Vagina (tissue), 2 donors: Measurements from ENCODE around the gene DSG3. TPM values are rescaled to one million over a fixed set of nuclear protein-coding genes. Genes with fewer than 3 reads are reported as not detected.
A peak's percentile ranks its signal among the peaks of the same experiment; 100 is the strongest.

ENCODE experiments used
- DNase-seq, 2 donors: peaks; one replicate each; pipeline ENCODE4 v3.0.0-alpha.2; 2017; ENCODE audit errors: extremely low spot score in 2 of 2
- H3K27ac ChIP-seq: fragments of 200-600 bp; sonication (generic); one replicate; pipeline ENCODE4 v1.5.1; 2019
- H3K27me3 ChIP-seq: fragments of 200-600 bp; sonication (generic); one replicate; pipeline ENCODE4 v1.5.1; 2019
- H3K36me3 ChIP-seq, 2 donors: fragments of 200-600 bp; sonication (generic); one replicate each; pipeline ENCODE4 v1.5.1; 2017 to 2019
- H3K4me1 ChIP-seq: fragments of 200-600 bp; sonication (generic); one replicate; pipeline ENCODE4 v1.5.1; 2019
- H3K4me3 ChIP-seq, 2 donors: fragments of 200-600 bp; sonication (generic); 1 replicate in 1 of 2; 2 replicates in 1 of 2; pipeline ENCODE4 v1.5.1; 2016 to 2019
- H3K9me3 ChIP-seq: fragments of 200-600 bp; sonication (generic); one replicate; pipeline ENCODE4 v1.5.1; 2019
- POLR2A ChIP-seq, 2 donors: fragments of 450-650 bp; IDR thresholded peaks; one replicate each; pipeline ENCODE4 v1.6.1; 2017; ENCODE audit warnings: antibody characterized with exemption in 2 of 2, mild to moderate bottlenecking in 2 of 2, moderate library complexity in 2 of 2
- POLR2AphosphoS5 ChIP-seq, 2 donors: sonication (generic); formaldehyde crosslinking; IDR thresholded peaks; one replicate each; pipeline ENCODE4 v1.9.0; 2017; ENCODE audit warnings: antibody characterized with exemption in 2 of 2, mild to moderate bottlenecking in 2 of 2, low read depth in 1 of 2; ENCODE audit not compliant: insufficient read depth in 1 of 2
- intact Hi-C: fragments of 100-400 bp; cut with DNase I; formaldehyde crosslinking; loops from one replicate; pipeline ENCODE4 v1.15.1; 2023
- total RNA-seq: library from RNA; depleted of rRNA; stranded (reverse); fragments of >200 nt; gene quantifications from one replicate; pipeline ENCODE4 v1.2.3, GENCODE V29; 2016
- TF ChIP-seq, protein P1 (sequence below), 3 experiments: fragments of 450-650 bp in 2 of 3; fragments of 200-600 bp in 1 of 3; sonication (generic) in 1 of 3; IDR thresholded peaks; one replicate each; pipeline ENCODE4 v1.5.1; 2017 to 2019; ENCODE audit warnings: antibody characterized with exemption in 3 of 3, mild to moderate bottlenecking in 2 of 3, moderate library complexity in 2 of 3

Gene DSG3
- total RNA-seq, 1 donor from 2014 or later = 192 TPM

DNA sequence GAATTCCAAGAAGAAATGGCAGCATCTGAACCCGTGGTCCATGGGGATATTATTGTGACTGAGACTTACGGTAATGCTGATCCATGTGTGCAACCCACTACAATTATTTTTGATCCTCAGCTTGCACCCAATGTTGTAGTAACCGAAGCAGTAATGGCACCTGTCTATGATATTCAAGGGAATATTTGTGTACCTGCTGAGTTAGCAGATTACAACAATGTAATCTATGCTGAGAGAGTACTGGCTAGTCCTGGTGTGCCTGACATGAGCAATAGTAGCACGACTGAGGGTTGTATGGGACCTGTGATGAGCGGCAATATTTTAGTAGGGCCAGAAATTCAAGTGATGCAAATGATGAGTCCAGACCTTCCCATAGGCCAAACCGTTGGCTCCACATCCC lies 34.4 kb upstream of the DSG3 start:
- Histone ChIP-seq H3K4me1 (no peaks in the 10 kb centered on the region), H3K36me3 (no peaks in the 10 kb centered on the region), H3K27ac (no peak overlapping the region), H3K4me3 (no peak overlapping the region), H3K27me3 (no peaks in the 10 kb centered on the region), H3K9me3 (no peaks in the 10 kb centered on the region)
- intact Hi-C loops = no loop called here
- DNase-seq = no peak
- TF ChIP-seq, protein P1, sequence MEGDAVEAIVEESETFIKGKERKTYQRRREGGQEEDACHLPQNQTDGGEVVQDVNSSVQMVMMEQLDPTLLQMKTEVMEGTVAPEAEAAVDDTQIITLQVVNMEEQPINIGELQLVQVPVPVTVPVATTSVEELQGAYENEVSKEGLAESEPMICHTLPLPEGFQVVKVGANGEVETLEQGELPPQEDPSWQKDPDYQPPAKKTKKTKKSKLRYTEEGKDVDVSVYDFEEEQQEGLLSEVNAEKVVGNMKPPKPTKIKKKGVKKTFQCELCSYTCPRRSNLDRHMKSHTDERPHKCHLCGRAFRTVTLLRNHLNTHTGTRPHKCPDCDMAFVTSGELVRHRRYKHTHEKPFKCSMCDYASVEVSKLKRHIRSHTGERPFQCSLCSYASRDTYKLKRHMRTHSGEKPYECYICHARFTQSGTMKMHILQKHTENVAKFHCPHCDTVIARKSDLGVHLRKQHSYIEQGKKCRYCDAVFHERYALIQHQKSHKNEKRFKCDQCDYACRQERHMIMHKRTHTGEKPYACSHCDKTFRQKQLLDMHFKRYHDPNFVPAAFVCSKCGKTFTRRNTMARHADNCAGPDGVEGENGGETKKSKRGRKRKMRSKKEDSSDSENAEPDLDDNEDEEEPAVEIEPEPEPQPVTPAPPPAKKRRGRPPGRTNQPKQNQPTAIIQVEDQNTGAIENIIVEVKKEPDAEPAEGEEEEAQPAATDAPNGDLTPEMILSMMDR (IDR thresholded peaks at IDR 0.05) = no peak
- TF ChIP-seq POLR2AphosphoS5 (IDR thresholded peaks at IDR 0.05; ENCODE audit: insufficient read depth in 1 of 2, low read depth in 1 of 2) (no peak), POLR2A (IDR thresholded peaks at IDR 0.05) (no peak)

DNA sequence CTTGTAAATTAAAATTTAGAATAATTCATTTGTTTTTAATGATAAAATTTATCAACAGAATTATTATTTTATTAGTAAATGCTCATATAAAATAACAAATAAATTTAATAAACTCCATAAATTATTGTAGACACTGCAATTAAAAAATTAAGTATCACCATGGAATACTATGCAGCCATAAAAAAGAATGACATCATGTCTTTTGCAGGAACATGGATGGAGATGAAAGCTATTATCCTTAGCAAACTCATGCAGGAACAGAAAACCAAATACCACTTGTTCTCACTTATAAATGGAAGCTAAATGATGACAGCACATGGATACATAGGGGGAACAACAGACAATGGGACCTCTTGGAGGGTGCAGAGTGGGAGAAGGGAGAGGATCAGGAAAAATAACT lies 29.7 kb upstream of the DSG3 start:
- no peaks in the 10 kb centered on the region for H3K4me1 ChIP-seq
- H3K36me3 ChIP-seq = no peaks in the 10 kb centered on the region
- intact Hi-C loops = no loop called here
- no peaks in the 10 kb centered on the region for H3K27me3 ChIP-seq
- H3K9me3 ChIP-seq = no peaks in the 10 kb centered on the region
- no peak for TF ChIP-seq POLR2A (IDR thresholded peaks at IDR 0.05)
- no peak for TF ChIP-seq POLR2AphosphoS5 (IDR thresholded peaks at IDR 0.05; ENCODE audit: insufficient read depth in 1 of 2, low read depth in 1 of 2)
- TF ChIP-seq, protein P1 (IDR thresholded peaks at IDR 0.05) = no peak
- no peak for DNase-seq
- no peak overlapping the region for H3K27ac ChIP-seq
- H3K4me3 ChIP-seq = no peak overlapping the region

DNA sequence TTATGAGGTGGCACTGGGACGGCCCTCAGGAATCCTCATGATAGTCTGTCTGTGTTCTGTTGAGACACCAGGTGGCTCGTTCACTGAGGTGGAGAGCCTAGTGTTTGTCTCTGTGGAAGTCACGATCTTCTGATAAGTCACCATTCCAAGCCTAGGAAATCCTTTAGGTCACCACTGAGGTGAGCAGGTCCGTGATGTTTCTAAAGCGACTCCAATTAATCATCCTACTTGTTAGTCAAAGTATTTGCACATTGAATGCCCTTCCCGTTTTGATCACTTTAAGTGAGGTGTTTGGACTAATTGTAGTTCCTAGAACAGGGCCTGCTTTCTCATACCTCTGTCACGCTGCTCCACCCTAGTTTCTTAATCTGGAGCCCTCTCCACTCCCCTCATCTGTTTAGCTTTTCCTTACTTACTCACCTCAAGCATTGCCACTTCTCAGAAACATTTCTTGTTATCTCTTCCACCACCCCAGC lies 28.0 kb upstream of the DSG3 start:
- Histone ChIP-seq H3K27me3 (no peaks in the 10 kb centered on the region), H3K4me1 (no peaks in the 10 kb centered on the region), H3K27ac (peak overlapping the region; percentile 24)

DNA sequence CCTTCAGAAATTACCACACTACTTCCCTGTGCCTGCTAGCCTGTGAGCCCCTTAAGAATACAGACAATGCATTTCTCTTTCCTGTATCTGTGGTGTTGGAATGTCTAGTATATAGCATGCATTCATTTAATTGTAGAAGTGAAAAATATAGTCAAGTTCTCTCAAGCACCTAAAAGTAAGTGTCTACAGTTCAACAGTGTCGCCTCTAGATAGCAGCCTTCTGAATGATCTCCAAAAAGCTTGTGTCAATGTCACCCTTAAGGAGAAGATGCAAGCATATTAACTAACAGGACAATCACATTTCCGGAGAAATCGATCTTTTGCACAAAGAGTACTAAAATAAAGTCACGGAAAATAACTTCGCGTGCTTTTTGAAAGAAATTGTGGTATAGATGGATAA lies 27.5 kb upstream of the DSG3 start:
- no peak overlapping the region for H3K4me3 ChIP-seq
- TF ChIP-seq, protein P1 (IDR thresholded peaks at IDR 0.05) = no peak
- TF ChIP-seq POLR2AphosphoS5 (IDR thresholded peaks at IDR 0.05; ENCODE audit: insufficient read depth in 1 of 2, low read depth in 1 of 2) = no peak
- TF ChIP-seq POLR2A (IDR thresholded peaks at IDR 0.05) = no peak
- DNase-seq = no peak
- H3K36me3 ChIP-seq = no peaks in the 10 kb centered on the region
- H3K27me3 ChIP-seq = no peaks in the 10 kb centered on the region
- no peaks in the 10 kb centered on the region for H3K4me1 ChIP-seq
- intact Hi-C loops = no loop called here
- H3K9me3 ChIP-seq = no peaks in the 10 kb centered on the region
- H3K27ac ChIP-seq = no peak overlapping the region

More for the DNA sequence above, 28.0 kb upstream of the DSG3 start:
- intact Hi-C loops = no loop called here
- no peaks in the 10 kb centered on the region for H3K9me3 ChIP-seq
- no peak overlapping the region for H3K4me3 ChIP-seq
- no peaks in the 10 kb centered on the region for H3K36me3 ChIP-seq
- DNase-seq = no peak
- TF ChIP-seq POLR2A (IDR thresholded peaks at IDR 0.05) (no peak), POLR2AphosphoS5 (IDR thresholded peaks at IDR 0.05; ENCODE audit: insufficient read depth in 1 of 2, low read depth in 1 of 2) (no peak)
- TF ChIP-seq, protein P1 (IDR thresholded peaks at IDR 0.05) = no peak

DNA sequence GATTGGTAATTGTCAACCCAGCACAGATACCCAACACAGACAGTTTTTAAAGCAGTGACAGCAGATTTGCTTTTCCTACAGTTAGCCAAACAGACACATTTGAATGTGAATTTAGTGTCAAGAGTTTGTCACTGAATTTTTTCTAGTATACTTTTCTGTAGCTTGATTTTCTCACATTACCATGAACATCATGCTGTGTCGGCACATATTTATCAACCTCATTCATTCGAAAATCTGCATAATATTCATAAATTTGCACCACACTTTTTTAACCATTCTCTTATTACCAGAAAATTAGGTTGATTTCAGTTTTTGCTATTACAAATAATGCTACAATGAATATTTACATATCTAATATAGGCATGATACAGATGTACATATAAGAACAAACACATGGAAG lies 27.0 kb upstream of the DSG3 start:
- no peaks in the 10 kb centered on the region for H3K36me3 ChIP-seq
- DNase-seq = no peak
- intact Hi-C loops = no loop called here
- no peaks in the 10 kb centered on the region for H3K9me3 ChIP-seq
- no peaks in the 10 kb centered on the region for H3K4me1 ChIP-seq
- no peak overlapping the region for H3K27ac ChIP-seq
- no peak overlapping the region for H3K4me3 ChIP-seq
- TF ChIP-seq POLR2AphosphoS5 (IDR thresholded peaks at IDR 0.05; ENCODE audit: insufficient read depth in 1 of 2, low read depth in 1 of 2) = no peak
- TF ChIP-seq, protein P1 (IDR thresholded peaks at IDR 0.05) = no peak
- TF ChIP-seq POLR2A (IDR thresholded peaks at IDR 0.05) = no peak
- H3K27me3 ChIP-seq = no peaks in the 10 kb centered on the region
